ENCODE results near the gene AKNA. TPM values are rescaled to one million over a fixed set of nuclear protein-coding genes. Genes with fewer than 3 reads are reported as not detected.

The AKNA gene
- total RNA-seq, 4 donors from 2014 or later: 6.4 to 13.2 (median 8.0) TPM

- WGBS, 2 donors: 81 to 84% methylated on average over 6 of the region's 6 CpGs
- intact Hi-C loops (cut with DNase I; ENCODE audit: low total_unique reads): no loop called here
- TF ChIP-seq CTCF (IDR thresholded peaks at IDR 0.05): no peak
- no peak for TF ChIP-seq POLR2A (IDR thresholded peaks at IDR 0.05)
- no peak overlapping the region for H3K4me3 ChIP-seq (ENCODE audit: low read depth, poor library complexity, severe bottlenecking)
- DNase-seq (ENCODE audit: low spot score in 2 of 2): no peak
Measured at GRCh38 chr9:114370251-114370967, 17.4 kb downstream of the AKNA start.

- TF ChIP-seq POLR2A (IDR thresholded peaks at IDR 0.05) (no peak), CTCF (IDR thresholded peaks at IDR 0.05) (peak in 1 of 3 donors; percentile 39)
- intact Hi-C loops (cut with DNase I; ENCODE audit: low total_unique reads): no loop called here
- no peak overlapping the region for H3K4me3 ChIP-seq (ENCODE audit: low read depth, poor library complexity, severe bottlenecking)
- no peak for DNase-seq (ENCODE audit: low spot score in 2 of 2)
- 94 to 96% methylated on average over 9 of the region's 9 CpGs for WGBS, 2 donors
Measured at GRCh38 chr9:114369216-114370130, 18.3 kb downstream of the AKNA start.

- WGBS, 2 donors: 92% methylated on average over 12 to 13 of the region's 14 CpGs
- TF ChIP-seq POLR2A (IDR thresholded peaks at IDR 0.05) (no peak), CTCF (IDR thresholded peaks at IDR 0.05) (no peak)
- intact Hi-C loops (cut with DNase I; ENCODE audit: low total_unique reads): no loop called here
- no peak for DNase-seq (ENCODE audit: low spot score in 2 of 2)
- no peak overlapping the region for H3K4me3 ChIP-seq (ENCODE audit: low read depth, poor library complexity, severe bottlenecking)
Measured at GRCh38 chr9:114367772-114368569, 19.8 kb downstream of the AKNA start.

- no peak for TF ChIP-seq CTCF (IDR thresholded peaks at IDR 0.05)
- intact Hi-C loops (cut with DNase I; ENCODE audit: low total_unique reads): no loop called here
- no peak overlapping the region for H3K4me3 ChIP-seq (ENCODE audit: low read depth, poor library complexity, severe bottlenecking)
- DNase-seq (ENCODE audit: low spot score in 2 of 2): no peak
- WGBS, 2 donors: 87 to 89% methylated on average over 6 of the region's 6 CpGs
Measured at GRCh38 chr9:114367366-114367765, 20.4 kb downstream of the AKNA start.

- TF ChIP-seq POLR2A (IDR thresholded peaks at IDR 0.05): no peak
- TF ChIP-seq CTCF (IDR thresholded peaks at IDR 0.05): no peak
- DNase-seq (ENCODE audit: low spot score in 2 of 2): no peak
- no peak overlapping the region for H3K4me3 ChIP-seq (ENCODE audit: low read depth, poor library complexity, severe bottlenecking)
- intact Hi-C loops (cut with DNase I; ENCODE audit: low total_unique reads): no loop called here
- 62% methylated on average over 10 of the region's 10 CpGs for WGBS, 2 donors
Measured at GRCh38 chr9:114366334-114367128, 21.3 kb downstream of the AKNA start.
